ENCODE data around the gene THRB. TPM values are rescaled to one million over a fixed set of nuclear protein-coding genes. Genes with fewer than 3 reads are reported as not detected.
A peak's percentile ranks its signal among the peaks of the same experiment; 100 is the strongest.

THRB gene
- polyA plus RNA-seq, 2 of the 4 experiments (the other 2 are of a cell fraction), result 2.0 to 2.3 TPM

DNA sequence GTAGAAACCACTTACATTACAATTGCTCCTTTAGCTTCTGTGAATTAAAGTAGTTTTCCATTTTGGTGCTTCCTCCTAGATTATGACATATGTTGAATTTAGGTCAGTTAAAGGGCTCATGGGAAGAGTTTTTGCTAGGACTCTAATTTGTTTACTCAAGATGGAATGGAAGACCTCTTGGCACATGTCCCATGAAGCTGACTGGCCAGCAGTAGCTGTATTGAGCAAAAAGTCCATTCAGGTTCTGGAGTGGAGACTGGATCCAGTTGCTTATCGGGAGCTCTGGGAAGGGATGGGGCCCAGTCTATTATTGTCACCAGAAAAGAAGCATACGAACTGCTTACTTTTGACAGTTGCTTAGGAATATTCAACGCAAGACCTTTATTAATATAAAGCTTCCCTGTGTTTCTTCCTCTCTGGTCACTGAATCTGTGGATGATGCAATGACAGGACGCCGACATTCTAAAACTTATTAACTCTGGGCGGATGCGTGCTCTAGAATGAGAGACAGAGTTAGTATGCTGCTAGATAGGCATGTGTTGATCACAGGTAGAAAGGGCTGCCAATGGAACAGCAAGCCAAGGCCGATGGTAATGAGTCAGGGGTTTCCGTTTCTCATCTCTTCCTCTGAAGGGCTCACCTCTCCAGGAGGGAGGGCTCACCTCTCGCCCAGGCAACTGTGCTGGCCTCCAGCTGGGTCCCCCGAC, 393.8 kb downstream of the THRB start:
- Histone ChIP-seq H3K4me2 (peak overlapping the region; percentile 48), H3K4me3 (no peak overlapping the region), H3K4me1 (peaks cover 21% of the 10 kb centered on the region), H3K27ac (peak overlapping the region; percentile 37 to 85), H3K9me3 (no peaks in the 10 kb centered on the region)
- ChIA-PET POLR2A (no interaction called here), CTCF (interaction anchor here (0.7 to 1.6 kb wide), 3 partner anchors 67 to 102 kb away, joined by 3 to 7 read pairs (median 4); no protein-coding TSS in a partner anchor)
- DNase-seq (ENCODE audit: low read depth in 1 of 2, low spot score in 1 of 2) (peak in 1 of 2 experiments; percentile 47), ATAC-seq (peak; percentile 72 to 74), FAIRE-seq (no peak)
- no peak for TF ChIP-seq FOSL2 (IDR thresholded peaks at IDR 0.05)
- peak; percentile 6; the same call in 1 of the 2 replicates for TF ChIP-seq FOSL2 (CRISPR knock-in tag; IDR thresholded peaks at IDR 0.05)
- TF ChIP-seq, protein P1, sequence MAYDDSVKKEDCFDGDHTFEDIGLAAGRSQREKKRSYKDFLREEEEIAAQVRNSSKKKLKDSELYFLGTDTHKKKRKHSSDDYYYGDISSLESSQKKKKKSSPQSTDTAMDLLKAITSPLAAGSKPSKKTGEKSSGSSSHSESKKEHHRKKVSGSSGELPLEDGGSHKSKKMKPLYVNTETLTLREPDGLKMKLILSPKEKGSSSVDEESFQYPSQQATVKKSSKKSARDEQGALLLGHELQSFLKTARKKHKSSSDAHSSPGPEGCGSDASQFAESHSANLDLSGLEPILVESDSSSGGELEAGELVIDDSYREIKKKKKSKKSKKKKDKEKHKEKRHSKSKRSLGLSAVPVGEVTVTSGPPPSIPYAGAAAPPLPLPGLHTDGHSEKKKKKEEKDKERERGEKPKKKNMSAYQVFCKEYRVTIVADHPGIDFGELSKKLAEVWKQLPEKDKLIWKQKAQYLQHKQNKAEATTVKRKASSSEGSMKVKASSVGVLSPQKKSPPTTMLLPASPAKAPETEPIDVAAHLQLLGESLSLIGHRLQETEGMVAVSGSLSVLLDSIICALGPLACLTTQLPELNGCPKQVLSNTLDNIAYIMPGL (CRISPR knock-in tag; IDR thresholded peaks at IDR 0.05; ENCODE audit: borderline replicate concordance), result no peak
- peak; percentile 16 to 36; a peak in 1 of 4 replicates for TF ChIP-seq CEBPB (IDR thresholded peaks at IDR 0.05)
- WGBS (ENCODE audit: missing lambda C conversion rate), result 30% methylated on average over 11 of the region's 11 CpGs

DNA sequence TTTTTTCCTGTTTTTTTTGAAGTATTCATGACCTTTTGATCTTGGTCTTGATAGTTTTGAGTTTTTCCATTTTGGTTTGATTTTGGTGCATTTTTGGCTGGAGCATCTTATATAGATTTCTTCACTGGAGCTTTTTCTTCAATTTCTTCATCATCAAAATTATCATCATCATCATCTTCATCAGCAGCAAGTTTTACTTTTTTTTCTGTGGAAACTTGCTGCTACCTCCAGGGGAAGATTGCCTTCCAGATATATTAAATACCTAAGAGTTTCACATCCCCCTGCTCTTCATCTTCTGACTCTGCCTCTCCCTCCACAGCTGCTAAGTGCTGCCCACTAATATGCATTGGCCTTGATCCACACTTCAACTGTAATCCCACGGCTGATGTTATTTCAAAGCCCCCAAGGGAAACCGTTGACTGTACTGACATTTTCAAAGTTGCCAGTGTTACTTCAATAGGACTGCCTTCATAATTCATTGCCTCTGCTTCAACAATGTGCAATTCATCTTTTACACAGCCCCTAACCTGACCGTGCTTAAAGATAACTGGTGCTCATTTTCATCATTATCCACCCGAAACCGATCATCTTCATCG, 397.9 kb downstream of the THRB start:
- CTCF ChIA-PET, result interaction anchor here (0.6 kb wide), 1 partner anchor 1875 kb away, joined by 4 read pairs; no protein-coding TSS in a partner anchor
- POLR2A ChIA-PET, result no interaction called here
- TF ChIP-seq, protein P2, sequence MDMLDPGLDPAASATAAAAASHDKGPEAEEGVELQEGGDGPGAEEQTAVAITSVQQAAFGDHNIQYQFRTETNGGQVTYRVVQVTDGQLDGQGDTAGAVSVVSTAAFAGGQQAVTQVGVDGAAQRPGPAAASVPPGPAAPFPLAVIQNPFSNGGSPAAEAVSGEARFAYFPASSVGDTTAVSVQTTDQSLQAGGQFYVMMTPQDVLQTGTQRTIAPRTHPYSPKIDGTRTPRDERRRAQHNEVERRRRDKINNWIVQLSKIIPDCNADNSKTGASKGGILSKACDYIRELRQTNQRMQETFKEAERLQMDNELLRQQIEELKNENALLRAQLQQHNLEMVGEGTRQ (IDR thresholded peaks at IDR 0.05), result no peak
- TF ChIP-seq CEBPB (IDR thresholded peaks at IDR 0.05), result no peak
- TF ChIP-seq ZFP36 (IDR thresholded peaks at IDR 0.05; ENCODE audit: borderline replicate concordance, partially characterized antibody), result no peak
- TF ChIP-seq FOSL2 (IDR thresholded peaks at IDR 0.05), result no peak
- TF ChIP-seq FOSL2 (CRISPR knock-in tag; IDR thresholded peaks at IDR 0.05), result no peak
- TF ChIP-seq FOSB (CRISPR knock-in tag; IDR thresholded peaks at IDR 0.05), result no peak
- TF ChIP-seq MAZ (IDR thresholded peaks at IDR 0.05; ENCODE audit: borderline replicate concordance, low read depth, low read length), result no peak
- no peak for TF ChIP-seq HOXB13 (CRISPR knock-in tag; IDR thresholded peaks at IDR 0.05; ENCODE audit: low read depth)
- no peak for TF ChIP-seq RAD21 (conservative IDR thresholded peaks at IDR 0.05 in 1 of 2, IDR thresholded peaks at IDR 0.05 in 1 of 2)
- TF ChIP-seq NFE2L2 (conservative IDR thresholded peaks at IDR 0.05; ENCODE audit: low read length), result no peak
- TF ChIP-seq, protein P3, sequence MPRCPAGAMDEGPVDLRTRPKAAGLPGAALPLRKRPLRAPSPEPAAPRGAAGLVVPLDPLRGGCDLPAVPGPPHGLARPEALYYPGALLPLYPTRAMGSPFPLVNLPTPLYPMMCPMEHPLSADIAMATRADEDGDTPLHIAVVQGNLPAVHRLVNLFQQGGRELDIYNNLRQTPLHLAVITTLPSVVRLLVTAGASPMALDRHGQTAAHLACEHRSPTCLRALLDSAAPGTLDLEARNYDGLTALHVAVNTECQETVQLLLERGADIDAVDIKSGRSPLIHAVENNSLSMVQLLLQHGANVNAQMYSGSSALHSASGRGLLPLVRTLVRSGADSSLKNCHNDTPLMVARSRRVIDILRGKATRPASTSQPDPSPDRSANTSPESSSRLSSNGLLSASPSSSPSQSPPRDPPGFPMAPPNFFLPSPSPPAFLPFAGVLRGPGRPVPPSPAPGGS (IDR thresholded peaks at IDR 0.05), result no peak
- no peak for TF ChIP-seq EHMT2 (IDR thresholded peaks at IDR 0.05; ENCODE audit: low read depth)
- no peak for TF ChIP-seq HOXA7 (CRISPR knock-in tag; IDR thresholded peaks at IDR 0.05)
- no peak for FAIRE-seq
- Histone ChIP-seq H3K4me2 (no peak overlapping the region), H3K4me3 (no peak overlapping the region), H3K9me3 (no peaks in the 10 kb centered on the region), H3K27ac (no peak overlapping the region), H3K4me1 (peaks cover 16% of the 10 kb centered on the region)
- no peak for DNase-seq (ENCODE audit: low read depth in 1 of 2, low spot score in 1 of 2)
- 84% methylated on average over 6 of the region's 6 CpGs for WGBS (ENCODE audit: missing lambda C conversion rate)
- ATAC-seq, result no peak

DNA sequence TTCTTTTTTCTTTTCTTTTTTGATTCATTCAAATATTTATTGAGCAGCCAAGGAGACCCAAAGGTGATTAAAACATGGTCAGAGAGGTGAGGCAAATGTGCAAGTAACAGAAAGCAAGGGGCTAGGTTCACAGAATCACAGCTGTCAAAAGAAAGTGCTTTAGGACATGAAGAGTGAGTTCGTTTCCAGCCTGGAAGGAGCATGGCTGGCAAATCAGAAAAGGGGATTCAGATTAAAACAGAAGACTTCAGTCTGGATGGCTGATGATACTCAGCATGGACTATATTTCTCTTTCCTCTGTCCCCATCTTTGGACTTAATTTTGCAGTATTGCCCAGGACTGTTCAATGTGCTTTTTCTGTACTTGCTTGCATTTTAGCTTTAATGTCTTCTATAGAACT, 398.4 kb downstream of the THRB start:
- ATAC-seq, result no peak
- Histone ChIP-seq H3K9me3 (no peaks in the 10 kb centered on the region), H3K4me1 (peaks cover 11% of the 10 kb centered on the region), H3K4me3 (no peak overlapping the region), H3K4me2 (no peak overlapping the region), H3K27ac (no peak overlapping the region)
- FAIRE-seq, result no peak
- no peak for DNase-seq (ENCODE audit: low read depth in 1 of 2, low spot score in 1 of 2)
- POLR2A ChIA-PET, result no interaction called here
- CTCF ChIA-PET, result no interaction called here
- 69% methylated on average over 1 of the region's 1 CpG for WGBS (ENCODE audit: missing lambda C conversion rate)
- TF ChIP-seq HOXA7 (CRISPR knock-in tag; IDR thresholded peaks at IDR 0.05) (no peak), ZFP36 (IDR thresholded peaks at IDR 0.05; ENCODE audit: borderline replicate concordance, partially characterized antibody) (no peak), KDM5A (IDR thresholded peaks at IDR 0.05) (no peak), MAFK (IDR thresholded peaks at IDR 0.05; ENCODE audit: partially characterized antibody) (no peak), EHF (CRISPR knock-in tag; IDR thresholded peaks at IDR 0.05) (no peak), NR3C1 (IDR thresholded peaks at IDR 0.05) (no peak), CHD2 (IDR thresholded peaks at IDR 0.05; ENCODE audit: low read length, partially characterized antibody) (no peak), EP300 (IDR thresholded peaks at IDR 0.05) (no peak), SMC3 (IDR thresholded peaks at IDR 0.05) (no peak), RARB (CRISPR knock-in tag; IDR thresholded peaks at IDR 0.05) (no peak)
- TF ChIP-seq, protein P4, sequence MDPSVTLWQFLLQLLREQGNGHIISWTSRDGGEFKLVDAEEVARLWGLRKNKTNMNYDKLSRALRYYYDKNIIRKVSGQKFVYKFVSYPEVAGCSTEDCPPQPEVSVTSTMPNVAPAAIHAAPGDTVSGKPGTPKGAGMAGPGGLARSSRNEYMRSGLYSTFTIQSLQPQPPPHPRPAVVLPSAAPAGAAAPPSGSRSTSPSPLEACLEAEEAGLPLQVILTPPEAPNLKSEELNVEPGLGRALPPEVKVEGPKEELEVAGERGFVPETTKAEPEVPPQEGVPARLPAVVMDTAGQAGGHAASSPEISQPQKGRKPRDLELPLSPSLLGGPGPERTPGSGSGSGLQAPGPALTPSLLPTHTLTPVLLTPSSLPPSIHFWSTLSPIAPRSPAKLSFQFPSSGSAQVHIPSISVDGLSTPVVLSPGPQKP (IDR thresholded peaks at IDR 0.05; ENCODE audit: low read depth, low read length), result no peak
- TF ChIP-seq, protein P5, sequence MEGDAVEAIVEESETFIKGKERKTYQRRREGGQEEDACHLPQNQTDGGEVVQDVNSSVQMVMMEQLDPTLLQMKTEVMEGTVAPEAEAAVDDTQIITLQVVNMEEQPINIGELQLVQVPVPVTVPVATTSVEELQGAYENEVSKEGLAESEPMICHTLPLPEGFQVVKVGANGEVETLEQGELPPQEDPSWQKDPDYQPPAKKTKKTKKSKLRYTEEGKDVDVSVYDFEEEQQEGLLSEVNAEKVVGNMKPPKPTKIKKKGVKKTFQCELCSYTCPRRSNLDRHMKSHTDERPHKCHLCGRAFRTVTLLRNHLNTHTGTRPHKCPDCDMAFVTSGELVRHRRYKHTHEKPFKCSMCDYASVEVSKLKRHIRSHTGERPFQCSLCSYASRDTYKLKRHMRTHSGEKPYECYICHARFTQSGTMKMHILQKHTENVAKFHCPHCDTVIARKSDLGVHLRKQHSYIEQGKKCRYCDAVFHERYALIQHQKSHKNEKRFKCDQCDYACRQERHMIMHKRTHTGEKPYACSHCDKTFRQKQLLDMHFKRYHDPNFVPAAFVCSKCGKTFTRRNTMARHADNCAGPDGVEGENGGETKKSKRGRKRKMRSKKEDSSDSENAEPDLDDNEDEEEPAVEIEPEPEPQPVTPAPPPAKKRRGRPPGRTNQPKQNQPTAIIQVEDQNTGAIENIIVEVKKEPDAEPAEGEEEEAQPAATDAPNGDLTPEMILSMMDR (IDR thresholded peaks at IDR 0.05), result no peak
- TF ChIP-seq, protein P6, sequence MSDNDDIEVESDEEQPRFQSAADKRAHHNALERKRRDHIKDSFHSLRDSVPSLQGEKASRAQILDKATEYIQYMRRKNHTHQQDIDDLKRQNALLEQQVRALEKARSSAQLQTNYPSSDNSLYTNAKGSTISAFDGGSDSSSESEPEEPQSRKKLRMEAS (IDR thresholded peaks at IDR 0.05), result no peak
